ENCODE results near the gene HEPHL1. TPM values are rescaled to one million over a fixed set of nuclear protein-coding genes. Genes with fewer than 3 reads are reported as not detected.

HEPHL1 gene
- polyA plus RNA-seq, 3 donors = not detected

DNA sequence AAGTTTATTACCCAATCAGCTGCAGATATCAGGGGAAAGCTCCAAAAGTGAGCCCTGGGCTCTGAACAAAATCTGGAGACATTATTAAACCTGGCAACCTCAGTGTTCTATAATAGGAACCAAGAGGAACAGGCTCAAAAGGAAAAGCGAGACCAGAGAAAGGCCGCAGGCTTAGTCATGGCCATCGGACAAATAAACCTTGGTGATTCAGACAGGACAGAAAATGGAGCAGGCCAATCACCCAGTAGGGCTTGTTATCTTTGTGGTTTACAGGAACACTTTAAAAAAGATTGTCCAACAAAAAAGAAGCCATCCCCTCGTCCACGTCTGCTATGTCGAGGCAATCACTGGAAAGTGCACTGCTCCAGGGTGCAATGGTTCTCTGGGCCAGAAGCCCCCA is 99.8 kb downstream of the HEPHL1 start:
- intact Hi-C loops (cut with micrococcal nuclease) = no loop called here
- TF ChIP-seq, protein P1, sequence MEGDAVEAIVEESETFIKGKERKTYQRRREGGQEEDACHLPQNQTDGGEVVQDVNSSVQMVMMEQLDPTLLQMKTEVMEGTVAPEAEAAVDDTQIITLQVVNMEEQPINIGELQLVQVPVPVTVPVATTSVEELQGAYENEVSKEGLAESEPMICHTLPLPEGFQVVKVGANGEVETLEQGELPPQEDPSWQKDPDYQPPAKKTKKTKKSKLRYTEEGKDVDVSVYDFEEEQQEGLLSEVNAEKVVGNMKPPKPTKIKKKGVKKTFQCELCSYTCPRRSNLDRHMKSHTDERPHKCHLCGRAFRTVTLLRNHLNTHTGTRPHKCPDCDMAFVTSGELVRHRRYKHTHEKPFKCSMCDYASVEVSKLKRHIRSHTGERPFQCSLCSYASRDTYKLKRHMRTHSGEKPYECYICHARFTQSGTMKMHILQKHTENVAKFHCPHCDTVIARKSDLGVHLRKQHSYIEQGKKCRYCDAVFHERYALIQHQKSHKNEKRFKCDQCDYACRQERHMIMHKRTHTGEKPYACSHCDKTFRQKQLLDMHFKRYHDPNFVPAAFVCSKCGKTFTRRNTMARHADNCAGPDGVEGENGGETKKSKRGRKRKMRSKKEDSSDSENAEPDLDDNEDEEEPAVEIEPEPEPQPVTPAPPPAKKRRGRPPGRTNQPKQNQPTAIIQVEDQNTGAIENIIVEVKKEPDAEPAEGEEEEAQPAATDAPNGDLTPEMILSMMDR (IDR thresholded peaks at IDR 0.05) = no peak

DNA sequence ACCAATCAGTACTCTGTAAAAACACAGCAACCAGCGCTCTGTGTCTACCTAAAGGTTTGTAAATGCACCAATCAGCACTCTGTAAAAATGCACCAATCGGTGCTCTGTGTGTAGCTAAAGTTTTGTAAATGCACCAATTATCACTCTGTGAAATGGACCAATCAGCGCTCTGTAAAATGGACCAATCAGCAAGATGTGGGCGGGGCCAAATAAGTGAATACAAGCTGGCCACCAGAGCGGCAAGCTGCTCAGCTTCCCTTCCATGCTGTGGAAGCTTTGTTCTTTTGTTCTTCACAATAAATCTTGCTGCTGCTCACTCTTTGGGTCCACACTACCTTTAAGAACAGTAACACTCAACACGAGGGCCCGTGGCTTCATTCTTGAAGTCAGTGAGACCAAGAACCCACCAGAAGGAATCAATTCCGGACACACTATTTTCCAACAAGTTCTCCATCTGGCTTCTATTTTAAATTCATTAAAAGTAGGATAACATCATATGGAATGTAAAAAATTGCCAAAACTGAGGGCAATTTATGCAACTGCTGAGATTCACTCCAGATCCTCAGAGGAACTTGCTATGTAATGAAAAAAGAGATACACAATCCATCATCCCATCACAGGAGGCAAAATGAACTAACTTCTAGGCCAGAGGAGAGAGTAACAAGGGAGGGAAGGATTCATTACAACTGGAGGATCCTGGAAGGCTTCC is 104.4 kb downstream of the HEPHL1 start:
- Histone ChIP-seq H3K4me2 (replicated peaks; ENCODE audit: extremely low read depth, low read length, poor library complexity, severe bottlenecking) (no peak overlapping the region), H3K4me3 (replicated peaks in 1 of 3; ENCODE audit: low read depth in 2 of 3, low read length in 3 of 3) (no peak overlapping the region), H3K79me2 (ENCODE audit: insufficient read depth, low read length) (peaks cover 14% of the 10 kb centered on the region), H2AFZ (ENCODE audit: insufficient read depth, low read depth, low read length, poor library complexity, severe bottlenecking) (no peak overlapping the region), H3K27me3 (ENCODE audit: control insufficient read depth in 2 of 2, insufficient read depth in 2 of 2, low read length in 2 of 2) (no peaks in the 10 kb centered on the region), H3K9ac (ENCODE audit: insufficient read depth, low read length, poor library complexity, severe bottlenecking) (no peak overlapping the region), H3K36me3 (replicated peaks in 1 of 2; ENCODE audit: control insufficient read depth in 1 of 2, insufficient read depth in 2 of 2, low read length in 2 of 2) (no peaks in the 10 kb centered on the region), H3K9me3 (replicated peaks in 1 of 2; ENCODE audit: control insufficient read depth in 1 of 2, insufficient read depth in 1 of 2, low read length in 2 of 2) (peaks cover 0 to 6% of the 10 kb centered on the region in 2 donors), H3K27ac (ENCODE audit: low read depth in 1 of 2, low read length in 2 of 2) (no peak overlapping the region), H4K20me1 (ENCODE audit: insufficient read depth, low read length) (peaks cover 14% of the 10 kb centered on the region), H3K4me1 (ENCODE audit: control insufficient read depth in 1 of 2, insufficient read depth in 2 of 2, low read length in 2 of 2) (peaks cover 19 to 26% of the 10 kb centered on the region in 2 donors)
- TF ChIP-seq, protein P1 (IDR thresholded peaks at IDR 0.05) = no peak
- WGBS (ENCODE audit: insufficient coverage) = 72% methylated on average over 2 of the region's 8 CpGs
- H3K4me1 Mint-ChIP-seq = peaks cover 14% of the 10 kb centered on the region
- intact Hi-C loops (cut with micrococcal nuclease) = no loop called here
- H3K27me3 Mint-ChIP-seq (ENCODE audit: low read depth in 3 of 3) = peaks cover 2 to 8% (median 2%) of the 10 kb centered on the region in 3 donors
- peaks cover 4 to 28% (median 15%) of the 10 kb centered on the region in 7 donors for H3K9me3 Mint-ChIP-seq
- no peak overlapping the region for H3K27ac Mint-ChIP-seq
- H3K4me3 Mint-ChIP-seq = no peak overlapping the region
- no peaks in the 10 kb centered on the region for H3K36me3 Mint-ChIP-seq
- no peak for DNase-seq

More for the DNA sequence above, 99.8 kb downstream of the HEPHL1 start:
- no peak overlapping the region for H3K4me3 Mint-ChIP-seq
- DNase-seq = no peak
- Histone ChIP-seq H3K4me2 (replicated peaks; ENCODE audit: extremely low read depth, low read length, poor library complexity, severe bottlenecking) (no peak overlapping the region), H4K20me1 (ENCODE audit: insufficient read depth, low read length) (no peaks in the 10 kb centered on the region), H3K9me3 (replicated peaks in 1 of 2; ENCODE audit: control insufficient read depth in 1 of 2, insufficient read depth in 1 of 2, low read length in 2 of 2) (peaks cover 3 to 6% of the 10 kb centered on the region in 2 donors), H3K36me3 (replicated peaks in 1 of 2; ENCODE audit: control insufficient read depth in 1 of 2, insufficient read depth in 2 of 2, low read length in 2 of 2) (no peaks in the 10 kb centered on the region), H3K4me1 (ENCODE audit: control insufficient read depth in 1 of 2, insufficient read depth in 2 of 2, low read length in 2 of 2) (no peaks in the 10 kb centered on the region), H3K9ac (ENCODE audit: insufficient read depth, low read length, poor library complexity, severe bottlenecking) (no peak overlapping the region), H3K79me2 (ENCODE audit: insufficient read depth, low read length) (no peaks in the 10 kb centered on the region), H3K4me3 (replicated peaks in 1 of 3; ENCODE audit: low read depth in 2 of 3, low read length in 3 of 3) (no peak overlapping the region), H2AFZ (ENCODE audit: insufficient read depth, low read depth, low read length, poor library complexity, severe bottlenecking) (no peak overlapping the region), H3K27me3 (ENCODE audit: control insufficient read depth in 2 of 2, insufficient read depth in 2 of 2, low read length in 2 of 2) (no peaks in the 10 kb centered on the region), H3K27ac (ENCODE audit: low read depth in 1 of 2, low read length in 2 of 2) (no peak overlapping the region)
- peaks cover 4 to 38% (median 21%) of the 10 kb centered on the region in 7 donors for H3K9me3 Mint-ChIP-seq
- peaks cover 0 to 6% (median 2%) of the 10 kb centered on the region in 3 donors for H3K27me3 Mint-ChIP-seq (ENCODE audit: low read depth in 3 of 3)
- H3K36me3 Mint-ChIP-seq = no peaks in the 10 kb centered on the region
- 100% methylated on average over 6 of the region's 6 CpGs for WGBS (ENCODE audit: insufficient coverage)
- H3K27ac Mint-ChIP-seq = no peak overlapping the region
- no peaks in the 10 kb centered on the region for H3K4me1 Mint-ChIP-seq

Data from CD14-positive monocyte (primary cell).